ENCODE results near the gene GJD3. TPM values are rescaled to one million over a fixed set of nuclear protein-coding genes. Genes with fewer than 3 reads are reported as not detected.

The GJD3 gene
- total and polyA plus RNA-seq, 7 experiments from 2014 or later, result 0.27 TPM; not detected in 6

GRCh38 chr17:40314584-40314956 is 50.0 kb downstream of the GJD3 start:
- peaks cover 0 to 10% (median 0%) of the 10 kb centered on the region in 3 experiments for H3K36me3 ChIP-seq (ENCODE audit: control insufficient read depth in 2 of 3, insufficient read depth in 3 of 3, low read length in 3 of 3)
- ChIA-PET CTCF (interaction anchor here (1.1 to 12.4 kb wide), 4 partner anchors 9 to 39 kb away, joined by 4 to 87 read pairs (median 6); no protein-coding TSS in a partner anchor), POLR2A (interaction anchor here (28.4 to 34.9 kb wide), 2 partner anchors 1 to 17 kb away, joined by 742 read pairs; partner anchors contain the start of gene RARA)

DNA sequence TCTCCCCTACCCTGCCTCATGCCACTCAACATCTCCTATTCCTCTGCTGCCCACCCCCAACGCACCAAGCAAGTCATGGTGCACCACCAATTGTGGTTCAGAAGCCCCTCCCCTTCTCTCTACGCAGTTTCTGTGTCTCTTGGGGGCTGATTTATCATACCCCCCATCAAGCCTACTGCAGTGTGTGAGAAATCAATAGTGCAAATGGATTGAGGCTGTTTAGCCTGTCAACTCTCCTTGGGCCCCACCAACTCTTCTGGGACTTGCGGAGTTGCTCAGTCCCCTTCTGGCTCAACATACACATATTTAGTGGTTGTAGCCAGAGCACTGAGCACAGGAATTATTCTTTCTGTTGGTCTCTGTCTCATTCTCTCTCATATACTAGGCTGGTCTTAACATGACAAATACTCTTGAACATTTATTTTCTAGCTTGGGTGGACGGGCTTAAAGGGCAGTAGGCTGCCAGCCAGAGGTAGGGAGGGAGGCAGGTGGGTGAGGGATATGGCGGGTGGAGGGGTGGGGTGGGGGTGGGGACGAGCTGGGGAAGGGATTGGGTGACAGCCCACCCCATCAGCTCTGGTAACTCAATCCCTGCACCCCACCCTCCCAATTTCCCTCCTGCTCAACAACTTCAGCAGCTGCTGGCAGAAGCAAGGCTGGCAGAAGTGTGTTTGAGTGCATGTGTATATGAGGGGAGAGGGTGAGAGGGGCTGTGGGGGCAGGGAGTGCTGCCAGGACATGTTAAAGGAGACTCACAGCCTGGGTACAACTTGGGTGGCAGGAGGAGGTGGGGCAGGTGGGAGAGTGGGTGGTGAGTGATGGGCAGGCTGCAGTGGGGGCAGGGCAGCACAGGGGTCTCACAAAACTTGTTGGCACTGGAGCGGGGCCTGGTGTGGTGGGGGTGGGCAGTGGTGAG is 50.6 kb downstream of the GJD3 start:
- POLR2A ChIA-PET, result interaction anchor here (28.4 kb wide), 1 partner anchor 18 kb away, joined by 742 read pairs; no protein-coding TSS in a partner anchor
- ATAC-seq (no peak), DNase-seq (no peak)
- no peaks in the 10 kb centered on the region for H3K27me3 Mint-ChIP-seq
- peaks cover 0 to 8% (median 0%) of the 10 kb centered on the region in 3 experiments for H3K36me3 ChIP-seq (ENCODE audit: control insufficient read depth in 2 of 3, insufficient read depth in 3 of 3, low read length in 3 of 3)
- peaks cover 33 to 66% of the 10 kb centered on the region in 2 donors for H3K4me1 ChIP-seq (ENCODE audit: control insufficient read depth in 2 of 2, insufficient read depth in 2 of 2, low read length in 2 of 2)
- peaks cover 29 to 74% (median 46%) of the 10 kb centered on the region in 7 donors for H3K4me1 Mint-ChIP-seq
- H3K27me3 ChIP-seq (ENCODE audit: control insufficient read depth in 2 of 2, insufficient read depth in 2 of 2, low read length in 2 of 2), result no peaks in the 10 kb centered on the region
- CTCF ChIA-PET, result interaction anchor here (1.1 to 12.4 kb wide), 3 partner anchors 10 to 40 kb away, joined by 4 to 87 read pairs (median 5); no protein-coding TSS in a partner anchor
- no peak overlapping the region for H3K27ac ChIP-seq (ENCODE audit: low read depth, low read length)
- H3K9me3 ChIP-seq (ENCODE audit: control insufficient read depth in 2 of 3, low read length in 3 of 3), result no peaks in the 10 kb centered on the region
- H3K4me3 Mint-ChIP-seq, result peak overlapping the region in 1 of 10 donors; percentile 13
- H3K9me3 Mint-ChIP-seq, result no peaks in the 10 kb centered on the region
- intact Hi-C loops (cut with micrococcal nuclease), result no loop called here
- peak overlapping the region in 3 of 9 donors; percentile 72 to 76 (median 75) for H3K27ac Mint-ChIP-seq
- peaks cover 0 to 1% (median 0%) of the 10 kb centered on the region in 5 donors for H3K36me3 Mint-ChIP-seq
- H3K4me3 ChIP-seq (ENCODE audit: low read length), result no peak overlapping the region

More at GRCh38 chr17:40314584-40314956, 50.0 kb downstream of the GJD3 start:
- peak; percentile 35 for ATAC-seq
- H3K4me3 Mint-ChIP-seq, result peak overlapping the region in 1 of 10 donors; percentile 62
- H3K27ac Mint-ChIP-seq, result peak overlapping the region in 4 of 9 donors; percentile 38 to 75 (median 70)
- peak in 3 of 9 donors; percentile 48 to 62 (median 61) for DNase-seq
- H3K27me3 Mint-ChIP-seq, result no peaks in the 10 kb centered on the region
- intact Hi-C loops (cut with micrococcal nuclease), result no loop called here
- H3K27ac ChIP-seq (ENCODE audit: low read depth, low read length), result no peak overlapping the region
- no peak overlapping the region for H3K4me3 ChIP-seq (ENCODE audit: low read length)
- H3K4me1 ChIP-seq (ENCODE audit: control insufficient read depth in 2 of 2, insufficient read depth in 2 of 2, low read length in 2 of 2), result peaks cover 27 to 68% of the 10 kb centered on the region in 2 donors
- H3K9me3 Mint-ChIP-seq, result no peaks in the 10 kb centered on the region
- peaks cover 30 to 76% (median 44%) of the 10 kb centered on the region in 7 donors for H3K4me1 Mint-ChIP-seq
- no peaks in the 10 kb centered on the region for H3K9me3 ChIP-seq (ENCODE audit: control insufficient read depth in 2 of 3, low read length in 3 of 3)
- no peaks in the 10 kb centered on the region for H3K27me3 ChIP-seq (ENCODE audit: control insufficient read depth in 2 of 2, insufficient read depth in 2 of 2, low read length in 2 of 2)
- peaks cover 0 to 5% (median 0%) of the 10 kb centered on the region in 5 donors for H3K36me3 Mint-ChIP-seq

Other genes with a start within 250 kb of the GJD3 start
- gene MSL1, start 242.8 kb downstream of the GJD3 start, total RNA-seq, result 100 to 1,000 TPM in 4 of 5 experiments, 10 to 100 TPM in 1; 97.0 to 145 (median 113) TPM
- 10 to 100 TPM in 1 of 2 donors, 1 to 10 TPM in 1; 8.0 to 11.3 TPM for gene MSL1, start 242.8 kb downstream of the GJD3 start, polyA plus RNA-seq
- 100 to 1,000 TPM in 4 of 5 experiments, 10 to 100 TPM in 1; 93.4 to 160 (median 144) TPM for gene CASC3, start 224.2 kb downstream of the GJD3 start, total RNA-seq
- gene CASC3, start 224.2 kb downstream of the GJD3 start, polyA plus RNA-seq, result 10 to 100 TPM; 43.5 to 51.5 TPM
- 10 to 100 TPM in 1 of 5 experiments, 1 to 10 TPM in 4; 5.0 to 10.7 (median 6.3) TPM for gene RAPGEFL1, start 187.3 kb downstream of the GJD3 start, total RNA-seq
- gene RAPGEFL1, start 187.3 kb downstream of the GJD3 start, polyA plus RNA-seq, result under 1 TPM; 0.24 to 0.47 TPM
- 10 to 100 TPM; 24.8 to 31.8 (median 28.6) TPM for gene WIPF2, start 145.4 kb downstream of the GJD3 start, total RNA-seq
- 1 to 10 TPM; 5.0 to 8.7 TPM for gene WIPF2, start 145.4 kb downstream of the GJD3 start, polyA plus RNA-seq
- 10 to 100 TPM in 1 of 5 experiments, 1 to 10 TPM in 1, under 1 TPM in 3; 0.51 to 73.6 (median 0.85) TPM for gene CDC6, start 76.9 kb downstream of the GJD3 start, total RNA-seq
- gene CDC6, start 76.9 kb downstream of the GJD3 start, polyA plus RNA-seq, result under 1 TPM; 0.09 to 0.24 TPM
- 100 to 1,000 TPM in 1 of 5 experiments, 10 to 100 TPM in 4; 40.0 to 115 (median 43.8) TPM for gene RARA, start 55.6 kb downstream of the GJD3 start, total RNA-seq
- gene RARA, start 55.6 kb downstream of the GJD3 start, polyA plus RNA-seq, result 10 to 100 TPM in 1 of 2 donors, 1 to 10 TPM in 1; 6.7 to 16.5 TPM
- gene TOP2A, start 53.2 kb upstream of the GJD3 start, total RNA-seq, result 100 to 1,000 TPM in 1 of 5 experiments, 1 to 10 TPM in 3, under 1 TPM in 1; 0.54 to 273 (median 1.2) TPM
- not detected for gene TOP2A, start 53.2 kb upstream of the GJD3 start, polyA plus RNA-seq
- gene IGFBP4, start 78.7 kb upstream of the GJD3 start, total RNA-seq, result 100 to 1,000 TPM in 1 of 5 experiments, 1 to 10 TPM in 4; 1.5 to 116 (median 1.9) TPM
- 1 to 10 TPM in 1 of 2 donors, under 1 TPM in 1; 0.45 to 1.0 TPM for gene IGFBP4, start 78.7 kb upstream of the GJD3 start, polyA plus RNA-seq
- 10 to 100 TPM in 1 of 5 experiments, 1 to 10 TPM in 2, not detected in 2; 1.2 to 10.3 (median 1.3) TPM for gene TNS4, start 136.9 kb upstream of the GJD3 start, total RNA-seq
- not detected for gene TNS4, start 136.9 kb upstream of the GJD3 start, polyA plus RNA-seq
- 100 to 1,000 TPM; 153 to 675 (median 262) TPM for gene CCR7, start 200.7 kb upstream of the GJD3 start, total RNA-seq
- 1,000 to 10,000 TPM; 1,350 to 2,301 TPM for gene CCR7, start 200.7 kb upstream of the GJD3 start, polyA plus RNA-seq

Data from naive thymus-derived CD4-positive, alpha-beta T cell (primary cell).